Kidney (tissue), 14 donors: Measurements from ENCODE around the gene STARD5. TPM values are rescaled to one million over a fixed set of nuclear protein-coding genes. Genes with fewer than 3 reads are reported as not detected.

ENCODE experiments used
- DNase-seq, 5 donors: peaks; one replicate each; pipeline ENCODE4 v3.0.0-alpha.2; 2013 to 2020
- FAIRE-seq: peaks from 2 replicates; lab custom pipeline; 2012; peaks lifted over from hg19 to GRCh38; lab: Jason Lieb, UNC
- H3K27ac ChIP-seq, 2 donors: one replicate each; pipeline ENCODE4 v1.7.0; 2013; ENCODE audit warnings: low read depth in 2 of 2, low read length in 2 of 2, inconsistent platforms in 1 of 2
- H3K27me3 ChIP-seq: one replicate; pipeline ENCODE4 v1.7.1; 2013; ENCODE audit warnings: low read length, inconsistent platforms; ENCODE audit not compliant: control insufficient read depth, insufficient read depth
- H3K36me3 ChIP-seq, 3 donors: one replicate each; pipeline versions ENCODE4 v1.7.0 to v1.7.1; 2013; ENCODE audit warnings: low read length in 3 of 3, control low read depth in 1 of 3, inconsistent platforms in 1 of 3; ENCODE audit not compliant: insufficient read depth in 3 of 3, control insufficient read depth in 2 of 3
- H3K4me1 ChIP-seq, 3 donors: one replicate each; pipeline versions ENCODE4 v1.7.0 to v1.7.1; 2013; ENCODE audit warnings: low read length in 3 of 3, inconsistent platforms in 1 of 3, low read depth in 1 of 3; ENCODE audit not compliant: control insufficient read depth in 2 of 3, insufficient read depth in 2 of 3
- H3K4me3 ChIP-seq, 3 donors: one replicate each; pipeline versions ENCODE4 v1.7.0 to v1.8.1; 2013; ENCODE audit warnings: low read length in 3 of 3, control low read depth in 1 of 3, inconsistent platforms in 1 of 3
- H3K9ac ChIP-seq, 3 donors: one replicate each; pipeline versions ENCODE4 v1.7.0 to v1.7.1; 2013; ENCODE audit warnings: low read length in 3 of 3, control low read depth in 1 of 3, inconsistent platforms in 1 of 3
- H3K9me3 ChIP-seq, 3 donors: one replicate each; pipeline versions ENCODE4 v1.7.0 to v1.7.1; 2013; ENCODE audit warnings: low read length in 3 of 3, control low read depth in 1 of 3, inconsistent platforms in 1 of 3; ENCODE audit not compliant: control insufficient read depth in 2 of 3, insufficient read depth in 1 of 3
- CTCF ChIP-seq: IDR thresholded peaks from 3 replicates; pipeline ENCODE4 v1.5.1; 2012; ENCODE audit warnings: mild to moderate bottlenecking, moderate library complexity, borderline replicate concordance; ENCODE audit not compliant: insufficient read depth; ENCODE audit errors: extremely low read depth
- intact Hi-C: fragments of 100-400 bp; cut with DNase I; formaldehyde crosslinking; loops from one replicate; pipeline ENCODE4 v1.11.1; 2022
- polyA plus RNA-seq: library from polyadenylated mRNA; stranded (reverse); fragments of 350-450 nt; fragmentation: Illumina TruSeq; extraction: RNeasy Lipid Tissue Mini Kit (QIAGEN cat#74804); gene quantifications from one replicate; pipeline ENCODE4 v1.2.3, GENCODE V29; 2014; ENCODE audit warnings: low read depth, low replicate concordance; ENCODE audit not compliant: insufficient read depth
- total RNA-seq: library from RNA; stranded (reverse); fragmentation: NEBNext Ultra II Directional; extraction: Animal tissue kit (Norgen Biotek cat#: 25700); gene quantifications from one replicate; pipeline ENCODE4 v1.2.1, GENCODE V29; 2021
- donor health status: control.
- donor health status: control.
- donor health status: control.
- donor health status: control.
- donor health status: control.
- donor health status: DM: yes; HTN: yes; CAD: no.
- donor health status: Normal renal cell carcinoma (clear cell type).

STARD5 gene
- total and polyA plus RNA-seq, 2 donors from 2014 or later: 3.2 to 4.1 TPM

- FAIRE-seq (no peak), DNase-seq (no peak)
- Histone ChIP-seq H3K4me3 (peak overlapping the region in 2 of 3 donors; percentile 34 to 40), H3K27me3 (no peaks in the 10 kb centered on the region), H3K4me1 (peaks cover 0 to 9% (median 5%) of the 10 kb centered on the region in 3 donors), H3K36me3 (no peaks in the 10 kb centered on the region), H3K27ac (no peak overlapping the region), H3K9me3 (no peaks in the 10 kb centered on the region), H3K9ac (peak overlapping the region in 1 of 3 donors; percentile 10)
- no peak for TF ChIP-seq CTCF
- intact Hi-C loops: loop anchor here (10.0 kb wide), 2 partner anchors 111 to 161 kb away; no protein-coding TSS in a partner anchor
Measured at GRCh38 chr15:81265256-81265943, 58.5 kb downstream of the STARD5 start.

GRCh38 chr15:81264072-81264857, 59.7 kb downstream of the STARD5 start:
- H3K4me1 ChIP-seq: peaks cover 0 to 9% (median 5%) of the 10 kb centered on the region in 3 donors
- TF ChIP-seq CTCF: no peak
- no peak for DNase-seq
- H3K27ac ChIP-seq: no peak overlapping the region
- no peaks in the 10 kb centered on the region for H3K9me3 ChIP-seq
- FAIRE-seq: no peak
- H3K9ac ChIP-seq: no peak overlapping the region
- H3K4me3 ChIP-seq: no peak overlapping the region
- intact Hi-C loops: loop anchor here (10.0 kb wide), 2 partner anchors 109 to 159 kb away; no protein-coding TSS in a partner anchor
- H3K36me3 ChIP-seq: no peaks in the 10 kb centered on the region
- H3K27me3 ChIP-seq: no peaks in the 10 kb centered on the region

- Histone ChIP-seq H3K4me3 (no peak overlapping the region), H3K9me3 (no peaks in the 10 kb centered on the region), H3K36me3 (no peaks in the 10 kb centered on the region), H3K27ac (no peak overlapping the region), H3K9ac (no peak overlapping the region), H3K27me3 (no peaks in the 10 kb centered on the region), H3K4me1 (peaks cover 0 to 9% (median 5%) of the 10 kb centered on the region in 3 donors)
- DNase-seq (no peak), FAIRE-seq (no peak)
- intact Hi-C loops: loop anchor here (10.0 kb wide), 2 partner anchors 109 to 159 kb away; no protein-coding TSS in a partner anchor
- no peak for TF ChIP-seq CTCF
Measured at GRCh38 chr15:81263477-81263876, 60.5 kb downstream of the STARD5 start.
